IMR-90 (cell line): ENCODE measurements around the gene ANKRD10. TPM values are rescaled to one million over a fixed set of nuclear protein-coding genes. Genes with fewer than 3 reads are reported as not detected.

Source experiments
- ATAC-seq: fragments of 200-7000 bp; cut with Tn5 transposase; 2 replicates; pipeline ENCODE4 v1.9.1; 2020; ENCODE audit warnings: low read depth, mild to moderate bottlenecking, moderate library complexity
- BruUV-seq: library from RNA; stranded (reverse); fragments of 400-500 nt; replicated peaks from 2 replicates; lab custom pipeline; 2021; lab: Mats Ljungman, UMichigan
- CTCF ChIA-PET: fragments of 300-600 bp; formaldehyde crosslinking; extraction: SDS; loops from one replicate; lab custom pipeline; 2021; ENCODE audit warnings: antibody characterized with exemption; lab: Yijun Ruan, JAX
- POLR2A ChIA-PET: fragments of 300-600 bp; sonication (Branson Sonifier 250); formaldehyde crosslinking; loops from one replicate; lab custom pipeline; 2022; ENCODE audit warnings: antibody characterized with exemption; ENCODE audit not compliant: unreplicated experiment; lab: Charles Lee
- DNase-seq: peaks from one replicate; pipeline ENCODE4 v3.0.0; 2013
- H2AFZ ChIP-seq: replicated peaks from 2 replicates; pipeline ENCODE3; 2013; ENCODE audit warnings: low read length, mild to moderate bottlenecking; ENCODE audit not compliant: poor library complexity
- H2AK5ac ChIP-seq: 2 replicates; pipeline ENCODE4 v1.6.1; 2013; ENCODE audit warnings: low read depth, low read length, inconsistent platforms
- H2AK9ac ChIP-seq: replicated peaks from 2 replicates; pipeline ENCODE3; 2013; ENCODE audit warnings: mild to moderate bottlenecking, low read depth, low read length, moderate library complexity; ENCODE audit not compliant: poor library complexity
- H2BK120ac ChIP-seq: 2 replicates; pipeline ENCODE4 v1.6.1; 2013; ENCODE audit warnings: low read depth, low read length, inconsistent platforms
- H2BK15ac ChIP-seq: 3 replicates; pipeline ENCODE4 v1.6.1; 2013; ENCODE audit warnings: low read depth, low read length, inconsistent platforms
- H2BK20ac ChIP-seq: 2 replicates; pipeline ENCODE4 v1.6.1; 2013; ENCODE audit warnings: low read depth, mild to moderate bottlenecking, inconsistent platforms, low read length, moderate library complexity
- H2BK5ac ChIP-seq: 2 replicates; pipeline ENCODE4 v1.6.1; 2013; ENCODE audit warnings: mild to moderate bottlenecking, low read depth, low read length, inconsistent platforms; ENCODE audit not compliant: poor library complexity, severe bottlenecking
- H3K14ac ChIP-seq: replicated peaks from 2 replicates; pipeline ENCODE4 v1.6.1; 2013; ENCODE audit warnings: low read depth, low read length, inconsistent platforms
- H3K18ac ChIP-seq: 2 replicates; pipeline ENCODE4 v1.6.1; 2013; ENCODE audit warnings: low read depth, low read length, control low read depth
- H3K23ac ChIP-seq: 2 replicates; pipeline ENCODE4 v1.6.1; 2013; ENCODE audit warnings: low read depth, low read length, inconsistent platforms
- H3K27ac ChIP-seq: 2 replicates; pipeline ENCODE4 v1.5.1; 2013; ENCODE audit warnings: mild to moderate bottlenecking, control low read depth, low read length; ENCODE audit not compliant: insufficient read depth
- H3K27me3 ChIP-seq: 2 replicates; pipeline ENCODE4 v1.6.1; 2013; ENCODE audit warnings: low read length; ENCODE audit not compliant: control insufficient read depth, insufficient read depth
- H3K36me3 ChIP-seq: 2 replicates; pipeline ENCODE4 v1.6.1; 2013; ENCODE audit warnings: low read length, mixed read lengths; ENCODE audit not compliant: control insufficient read depth, insufficient read depth
- H3K4ac ChIP-seq: 2 replicates; pipeline ENCODE4 v1.6.1; 2013; ENCODE audit warnings: low read depth, low read length, inconsistent platforms
- H3K4me1 ChIP-seq: 2 replicates; pipeline ENCODE4 v1.6.1; 2013; ENCODE audit warnings: low read length, mixed read lengths; ENCODE audit not compliant: control insufficient read depth, insufficient read depth
- H3K4me2 ChIP-seq: 2 replicates; pipeline ENCODE4 v1.6.1; 2013; ENCODE audit warnings: low read depth, mild to moderate bottlenecking, control low read depth, low read length, moderate library complexity
- H3K4me3 ChIP-seq: 2 replicates; pipeline ENCODE4 v1.5.1; 2013; ENCODE audit warnings: low read depth, mild to moderate bottlenecking, control low read depth, low read length, moderate library complexity; ENCODE audit not compliant: insufficient read depth
- H3K56ac ChIP-seq: 2 replicates; pipeline ENCODE4 v1.6.1; 2013; ENCODE audit warnings: low read length, inconsistent platforms; ENCODE audit not compliant: insufficient read depth; ENCODE audit errors: extremely low read depth
- H3K79me1 ChIP-seq, 2 experiments: 2 replicates each; pipeline ENCODE4 v1.6.1; 2013; ENCODE audit warnings: low read length in 2 of 2, inconsistent platforms in 1 of 2, low read depth in 1 of 2
- H3K9ac ChIP-seq: 2 replicates; pipeline ENCODE4 v1.6.1; 2013; ENCODE audit warnings: low read depth, low read length, control low read depth
- H3K9me1 ChIP-seq: 2 replicates; pipeline ENCODE4 v1.6.1; 2013; ENCODE audit warnings: low read length, inconsistent platforms; ENCODE audit not compliant: insufficient read depth
- H3K9me3 ChIP-seq: 2 replicates; pipeline ENCODE4 v1.6.1; 2013; ENCODE audit warnings: low read length; ENCODE audit not compliant: control insufficient read depth, insufficient read depth
- H4K20me1 ChIP-seq: 2 replicates; pipeline ENCODE4 v1.6.1; 2013; ENCODE audit warnings: low read length, inconsistent platforms; ENCODE audit not compliant: insufficient read depth
- H4K5ac ChIP-seq: 2 replicates; pipeline ENCODE4 v1.6.1; 2013; ENCODE audit warnings: mild to moderate bottlenecking, low read depth, low read length, control low read depth
- H4K8ac ChIP-seq, 2 experiments: 2 replicates each; pipeline ENCODE4 v1.6.1; 2013; ENCODE audit warnings: low read depth in 2 of 2, low read length in 2 of 2, control low read depth in 1 of 2, inconsistent platforms in 1 of 2
- H4K91ac ChIP-seq: 2 replicates; pipeline ENCODE4 v1.6.1; 2013; ENCODE audit warnings: low read depth, low read length, inconsistent platforms; ENCODE audit not compliant: insufficient read depth
- CTCF ChIP-seq: conservative IDR thresholded peaks from 2 replicates; pipeline ENCODE4 v1.5.1; 2012; ENCODE audit warnings: mild to moderate bottlenecking, low read depth, low read length, improper control_type of control experiment
- MXI1 ChIP-seq: IDR thresholded peaks from 2 replicates; pipeline ENCODE4 v1.6.1; 2012; ENCODE audit warnings: low read depth, mild to moderate bottlenecking, low read length, moderate library complexity, borderline replicate concordance
- RAD21 ChIP-seq: IDR thresholded peaks from 2 replicates; pipeline ENCODE4 v1.6.1; 2012; ENCODE audit warnings: low read length, improper control_type of control experiment
- RFX5 ChIP-seq: IDR thresholded peaks from 2 replicates; pipeline ENCODE4 v1.8.0; 2012; ENCODE audit warnings: low read depth, mild to moderate bottlenecking, low read length, moderate library complexity
- WGBS, 2 experiments: methylation state at CpG; one replicate each; pipeline versions ENCODE4 v1.1.5 to v1.1.7; 2013; ENCODE audit warnings: missing lambda C conversion rate in 2 of 2; ENCODE audit not compliant: insufficient read length in 1 of 2; ENCODE audit errors: extremely low coverage in 2 of 2; 5-methylcytosine and 5-hydroxymethylcytosine counted together
- dilution Hi-C: fragments of 300-500 bp; cut with HindIII; formaldehyde crosslinking; loops from one replicate; pipeline ENCODE4 v1.14.3; 2018; ENCODE audit warnings: low sequenced_read_pairs; ENCODE audit not compliant: unreplicated experiment
- in situ Hi-C: fragments of 300-500 bp; cut with MboI; formaldehyde crosslinking; loops from 3 replicates; pipeline ENCODE4 v1.14.3; 2019; ENCODE audit warnings: low sequenced_read_pairs, inconsistent platforms, mixed read lengths
- intact Hi-C: fragments of 100-400 bp; cut with micrococcal nuclease; formaldehyde crosslinking; loops from 2 replicates; pipeline ENCODE4 v1.10.0; 2022
- polyA plus RNA-seq, 3 experiments: library from polyadenylated mRNA; depleted of rRNA; stranded (reverse); fragments of >200 nt; gene quantifications; 2 replicates each; pipeline ENCODE4 v1.2.3, GENCODE V29; 2012; ENCODE audit warnings: low replicate concordance in 1 of 3
- total RNA-seq: library from RNA; depleted of rRNA; stranded (reverse); fragments of >200 nt; gene quantifications from 2 replicates; pipeline ENCODE4 v1.2.3, GENCODE V29; 2012

Gene ANKRD10
- total and polyA plus RNA-seq, 2 of the 4 experiments (the other 2 are of a cell fraction), result 18.3 to 31.1 TPM

- Histone ChIP-seq H2BK5ac (no peak overlapping the region), H2AK5ac (peak overlapping the region; percentile 75), H2BK15ac (peak overlapping the region; percentile 94; the same call in 1 of the 3 replicates), H3K9me1 (peaks cover 6% of the 10 kb centered on the region; the same call in 1 of the 2 replicates), H2AK9ac (no peak overlapping the region), H3K4me1 (peaks cover 16% of the 10 kb centered on the region), H3K36me3 (no peaks in the 10 kb centered on the region), H2BK120ac (peak overlapping the region; percentile 77), H3K27ac (peak overlapping the region; percentile 33; the same call in 1 of the 2 replicates), H3K56ac (no peak overlapping the region), H3K79me1 (peaks cover 0 to 4% of the 10 kb centered on the region in 2 experiments; a peak in 1 of 4 replicates), H2AFZ (peak overlapping the region; percentile 32), H3K18ac (peak overlapping the region; percentile 33), H3K4me2 (no peak overlapping the region), H3K4me3 (no peak overlapping the region), H2BK20ac (peak overlapping the region; percentile 82), H4K91ac (no peak overlapping the region; the same call in 1 of the 2 replicates), H3K9ac (no peak overlapping the region), H3K14ac (peak overlapping the region; percentile 55), H3K9me3 (no peaks in the 10 kb centered on the region), H4K8ac (peak overlapping the region; percentile 58 to 66; a peak in 2 of 4 replicates), H4K5ac (no peak overlapping the region), H3K27me3 (no peaks in the 10 kb centered on the region), H3K4ac (peak overlapping the region; percentile 35; the same call in 1 of the 2 replicates), H3K23ac (no peak overlapping the region), H4K20me1 (no peaks in the 10 kb centered on the region)
- ChIA-PET CTCF (interaction anchor here (0.6 kb wide), 1 partner anchor 97 kb away, joined by 4 read pairs; no protein-coding TSS in a partner anchor), POLR2A (no interaction called here)
- DNase-seq, result peak; percentile 16
- no TSS peak for BruUV-seq
- ATAC-seq, result no peak
- dilution Hi-C loops, result no loop called here
- in situ Hi-C loops, result no loop called here
- 0 out of 2 replicates have a peak, but pooled peaks have one; percentile 19 for TF ChIP-seq CTCF
- no peak for TF ChIP-seq MXI1
- TF ChIP-seq RFX5, result no peak
- TF ChIP-seq RAD21, result no peak
- intact Hi-C loops, result no loop called here
- WGBS, 2 experiments, result 83% methylated on average over 4 of the region's 10 CpGs; no CpG with 5 or more reads in 1 of the 2 experiments
Observed at GRCh38 chr13:110957181-110957884, 42.5 kb upstream of the ANKRD10 start.
